HEK293 (cell line): ENCODE measurements around the gene ACVR2B.

Experiments used
- CTCF ChIA-PET: fragments of 350-600 bp; formaldehyde crosslinking; extraction: SDS; loops from one replicate; lab custom pipeline; 2021; ENCODE audit warnings: antibody characterized with exemption; lab: Yijun Ruan, JAX
- POLR2A ChIA-PET: fragments of 300-600 bp; formaldehyde crosslinking; extraction: SDS; loops from one replicate; lab custom pipeline; 2020; ENCODE audit warnings: antibody characterized with exemption, inconsistent platforms; lab: Yijun Ruan, JAX
- H3K27ac ChIP-seq: fragments of 200-500 bp; sonication (Bioruptor generic); 2 replicates; pipeline ENCODE4 v1.5.1; 2014; ENCODE audit warnings: low read depth, low read length, control low read depth, inconsistent platforms; ENCODE audit errors: extremely low read depth
- H3K36me3 ChIP-seq, 2 experiments: fragments of 200-500 bp in 1 of 2; sonication (Bioruptor generic) in 1 of 2; 1 replicate in 1 of 2; 2 replicates in 1 of 2; pipeline ENCODE4 v1.5.1; 2014 to 2017; ENCODE audit warnings: inconsistent platforms in 2 of 2, low read length in 2 of 2; ENCODE audit not compliant: control insufficient read depth in 2 of 2, insufficient read depth in 1 of 2
- H3K4me1 ChIP-seq: fragments of 200-500 bp; sonication (Bioruptor generic); 2 replicates; pipeline ENCODE4 v1.5.1; 2014; ENCODE audit warnings: mild to moderate bottlenecking, low read length, inconsistent platforms; ENCODE audit not compliant: control insufficient read depth, insufficient read depth
- H3K4me3 ChIP-seq: 2 replicates; pipeline ENCODE4 v1.5.1; 2011; ENCODE audit warnings: low read depth, mild to moderate bottlenecking, control low read depth, low read length, moderate library complexity
- H3K9me3 ChIP-seq: fragments of 200-500 bp; sonication (Bioruptor generic); 2 replicates; pipeline ENCODE4 v1.5.1; 2014; ENCODE audit warnings: low read depth, low read length, inconsistent platforms; ENCODE audit not compliant: control insufficient read depth, insufficient read depth
- GFI1B ChIP-seq: fragments of 450-650 bp; formaldehyde crosslinking; IDR thresholded peaks from 2 replicates; pipeline ENCODE4 v1.5.1; 2016; ENCODE audit warnings: missing biosample characterization, missing genetic modification characterization
- KLF1 ChIP-seq: fragments of 450-650 bp; formaldehyde crosslinking; IDR thresholded peaks from 2 replicates; pipeline ENCODE4 v1.5.1; 2016; ENCODE audit warnings: missing biosample characterization, missing genetic modification characterization
- KLF7 ChIP-seq: fragments of 450-650 bp; formaldehyde crosslinking; IDR thresholded peaks from 2 replicates; pipeline ENCODE4 v1.5.1; 2016; ENCODE audit warnings: missing biosample characterization, missing genetic modification characterization, borderline replicate concordance
- MYNN ChIP-seq: fragments of 450-650 bp; formaldehyde crosslinking; IDR thresholded peaks from 2 replicates; pipeline ENCODE4 v1.5.1; 2016; ENCODE audit warnings: missing biosample characterization, missing genetic modification characterization, borderline replicate concordance
- MZF1 ChIP-seq: fragments of 450-650 bp; formaldehyde crosslinking; IDR thresholded peaks from 2 replicates; pipeline ENCODE4 v1.5.1; 2017; ENCODE audit warnings: missing biosample characterization, missing genetic modification characterization, borderline replicate concordance
- ZFP3 ChIP-seq: fragments of 450-650 bp; formaldehyde crosslinking; IDR thresholded peaks from 2 replicates; pipeline ENCODE4 v1.5.1; 2016; ENCODE audit warnings: low read depth, missing biosample characterization, missing genetic modification characterization
- ZNF133 ChIP-seq: fragments of 450-650 bp; formaldehyde crosslinking; IDR thresholded peaks from 2 replicates; pipeline ENCODE4 v1.5.1; 2016; ENCODE audit warnings: missing biosample characterization, missing genetic modification characterization
- ZNF19 ChIP-seq: fragments of 450-650 bp; formaldehyde crosslinking; IDR thresholded peaks from 2 replicates; pipeline ENCODE4; 2016; ENCODE audit warnings: missing biosample characterization, missing genetic modification characterization, low read depth
- ZNF202 ChIP-seq: fragments of 450-650 bp; formaldehyde crosslinking; IDR thresholded peaks from 2 replicates; pipeline ENCODE4 v1.5.1; 2016; ENCODE audit warnings: missing biosample characterization, missing genetic modification characterization, borderline replicate concordance
- ZNF341 ChIP-seq: fragments of 450-650 bp; formaldehyde crosslinking; IDR thresholded peaks from 2 replicates; pipeline ENCODE4; 2016; ENCODE audit warnings: low read depth, missing biosample characterization, missing genetic modification characterization
- ZNF394 ChIP-seq: fragments of 450-650 bp; formaldehyde crosslinking; IDR thresholded peaks from 2 replicates; pipeline ENCODE4 v1.5.1; 2016; ENCODE audit warnings: missing biosample characterization, missing genetic modification characterization, mild to moderate bottlenecking, moderate library complexity, borderline replicate concordance
- ZNF514 ChIP-seq: fragments of 450-650 bp; formaldehyde crosslinking; IDR thresholded peaks from 2 replicates; pipeline ENCODE4 v1.5.1; 2016; ENCODE audit warnings: missing biosample characterization, missing genetic modification characterization
- ZNF629 ChIP-seq: fragments of 450-650 bp; formaldehyde crosslinking; IDR thresholded peaks from 2 replicates; pipeline ENCODE4 v1.5.1; 2017; ENCODE audit warnings: missing biosample characterization, missing genetic modification characterization
- ZNF707 ChIP-seq: fragments of 450-650 bp; formaldehyde crosslinking; IDR thresholded peaks from 2 replicates; pipeline ENCODE4 v1.5.1; 2016; ENCODE audit warnings: missing biosample characterization, missing genetic modification characterization
- ZNF747 ChIP-seq: fragments of 450-650 bp; formaldehyde crosslinking; IDR thresholded peaks from 2 replicates; pipeline ENCODE4 v1.5.1; 2016; ENCODE audit warnings: missing biosample characterization, missing genetic modification characterization
- ZXDB ChIP-seq: fragments of 450-650 bp; formaldehyde crosslinking; IDR thresholded peaks from 2 replicates; pipeline ENCODE4 v1.5.1; 2016; ENCODE audit warnings: missing biosample characterization, missing genetic modification characterization
- TF ChIP-seq, protein P1 (sequence below): fragments of 450-650 bp; formaldehyde crosslinking; IDR thresholded peaks from 2 replicates; pipeline ENCODE4 v1.5.1; 2016; ENCODE audit warnings: missing biosample characterization, missing genetic modification characterization
- TF ChIP-seq, protein P2 (sequence below): fragments of 450-650 bp; formaldehyde crosslinking; IDR thresholded peaks from 2 replicates; pipeline ENCODE4 v1.5.1; 2016; ENCODE audit warnings: missing biosample characterization, missing genetic modification characterization
- TF ChIP-seq, protein P3 (sequence below): fragments of 450-650 bp; formaldehyde crosslinking; IDR thresholded peaks from 2 replicates; pipeline ENCODE4 v1.5.1; 2016; ENCODE audit warnings: missing biosample characterization, missing genetic modification characterization

Gene ACVR2B

DNA sequence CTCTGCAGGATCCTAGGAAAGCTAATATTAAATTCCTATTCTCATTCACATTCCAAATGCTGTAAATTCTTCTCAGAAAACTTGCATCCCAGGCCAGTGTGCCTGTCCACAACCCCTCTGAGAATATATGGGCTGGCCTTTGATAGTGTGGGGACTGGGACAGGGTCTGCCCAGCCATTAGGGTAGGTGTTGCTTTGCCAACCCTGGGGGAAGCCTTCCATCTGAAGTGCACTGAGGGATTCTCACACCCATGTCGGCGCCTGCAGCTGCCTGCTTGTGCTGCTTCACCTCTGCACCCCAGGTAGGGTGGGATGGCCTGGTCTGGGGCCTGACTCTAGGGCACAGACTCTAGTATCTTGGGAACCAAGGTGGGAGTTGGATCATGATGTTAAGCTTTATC is 27.2 kb downstream of the ACVR2B start (continued):
- TF ChIP-seq, protein P1, sequence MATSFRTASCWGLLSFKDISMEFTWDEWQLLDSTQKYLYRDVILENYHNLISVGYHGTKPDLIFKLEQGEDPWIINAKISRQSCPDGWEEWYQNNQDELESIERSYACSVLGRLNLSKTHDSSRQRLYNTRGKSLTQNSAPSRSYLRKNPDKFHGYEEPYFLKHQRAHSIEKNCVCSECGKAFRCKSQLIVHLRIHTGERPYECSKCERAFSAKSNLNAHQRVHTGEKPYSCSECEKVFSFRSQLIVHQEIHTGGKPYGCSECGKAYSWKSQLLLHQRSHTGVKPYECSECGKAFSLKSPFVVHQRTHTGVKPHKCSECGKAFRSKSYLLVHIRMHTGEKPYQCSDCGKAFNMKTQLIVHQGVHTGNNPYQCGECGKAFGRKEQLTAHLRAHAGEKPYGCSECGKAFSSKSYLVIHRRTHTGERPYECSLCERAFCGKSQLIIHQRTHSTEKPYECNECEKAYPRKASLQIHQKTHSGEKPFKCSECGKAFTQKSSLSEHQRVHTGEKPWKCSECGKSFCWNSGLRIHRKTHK (tag by site-specific recombination): no peak
- TF ChIP-seq ZNF394: no peak
- no peak for TF ChIP-seq ZNF514 (tag by site-specific recombination)
- TF ChIP-seq GFI1B (tag by site-specific recombination): no peak

DNA sequence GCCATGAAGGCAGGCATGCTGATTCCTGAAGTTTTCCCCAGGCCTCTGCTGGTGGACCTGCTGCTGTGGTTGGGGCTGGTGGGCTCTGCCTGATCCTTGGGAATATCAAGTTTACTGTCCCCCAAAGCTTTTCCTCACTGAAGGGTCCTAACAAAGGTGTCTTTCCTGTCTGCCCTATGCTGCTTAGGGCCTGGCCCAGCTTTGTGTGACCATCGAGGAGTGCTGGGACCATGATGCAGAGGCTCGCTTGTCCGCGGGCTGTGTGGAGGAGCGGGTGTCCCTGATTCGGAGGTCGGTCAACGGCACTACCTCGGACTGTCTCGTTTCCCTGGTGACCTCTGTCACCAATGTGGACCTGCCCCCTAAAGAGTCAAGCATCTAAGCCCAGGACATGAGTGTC is 29.3 kb downstream of the ACVR2B start:
- Histone ChIP-seq H3K9me3 (no peaks in the 10 kb centered on the region), H3K27ac (no peak overlapping the region), H3K4me3 (no peak overlapping the region), H3K4me1 (no peaks in the 10 kb centered on the region), H3K36me3 (peaks cover 0 to 84% of the 10 kb centered on the region in 2 experiments; a peak in 1 of 3 replicates)
- ChIA-PET POLR2A (no interaction called here), CTCF (interaction anchor here (1.0 to 1.1 kb wide), 2 partner anchors 12 to 13 kb away, joined by 3 to 4 read pairs; partner anchors contain the start of gene EXOG)
- no peak for TF ChIP-seq ZNF629 (tag by site-specific recombination)
- TF ChIP-seq ZNF19 (tag by site-specific recombination): no peak
- TF ChIP-seq KLF1: no peak
- TF ChIP-seq ZXDB (tag by site-specific recombination): no peak
- TF ChIP-seq ZNF341 (tag by site-specific recombination): no peak
- TF ChIP-seq, protein P2, sequence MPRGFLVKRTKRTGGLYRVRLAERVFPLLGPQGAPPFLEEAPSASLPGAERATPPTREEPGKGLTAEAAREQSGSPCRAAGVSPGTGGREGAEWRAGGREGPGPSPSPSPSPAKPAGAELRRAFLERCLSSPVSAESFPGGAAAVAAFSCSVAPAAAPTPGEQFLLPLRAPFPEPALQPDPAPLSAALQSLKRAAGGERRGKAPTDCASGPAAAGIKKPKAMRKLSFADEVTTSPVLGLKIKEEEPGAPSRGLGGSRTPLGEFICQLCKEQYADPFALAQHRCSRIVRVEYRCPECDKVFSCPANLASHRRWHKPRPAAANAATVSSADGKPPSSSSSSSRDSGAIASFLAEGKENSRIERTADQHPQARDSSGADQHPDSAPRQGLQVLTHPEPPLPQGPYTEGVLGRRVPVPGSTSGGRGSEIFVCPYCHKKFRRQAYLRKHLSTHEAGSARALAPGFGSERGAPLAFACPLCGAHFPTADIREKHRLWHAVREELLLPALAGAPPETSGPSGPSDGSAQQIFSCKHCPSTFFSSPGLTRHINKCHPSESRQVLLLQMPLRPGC (tag by site-specific recombination): no peak
- TF ChIP-seq ZNF202 (tag by site-specific recombination): no peak
- TF ChIP-seq ZNF133 (tag by site-specific recombination): no peak
- no peak for TF ChIP-seq MZF1 (tag by site-specific recombination)
- TF ChIP-seq ZFP3 (tag by site-specific recombination): no peak
- TF ChIP-seq ZNF707: no peak
- TF ChIP-seq ZNF747 (tag by site-specific recombination): no peak
- TF ChIP-seq MYNN (tag by site-specific recombination): no peak
- no peak for TF ChIP-seq KLF7

DNA sequence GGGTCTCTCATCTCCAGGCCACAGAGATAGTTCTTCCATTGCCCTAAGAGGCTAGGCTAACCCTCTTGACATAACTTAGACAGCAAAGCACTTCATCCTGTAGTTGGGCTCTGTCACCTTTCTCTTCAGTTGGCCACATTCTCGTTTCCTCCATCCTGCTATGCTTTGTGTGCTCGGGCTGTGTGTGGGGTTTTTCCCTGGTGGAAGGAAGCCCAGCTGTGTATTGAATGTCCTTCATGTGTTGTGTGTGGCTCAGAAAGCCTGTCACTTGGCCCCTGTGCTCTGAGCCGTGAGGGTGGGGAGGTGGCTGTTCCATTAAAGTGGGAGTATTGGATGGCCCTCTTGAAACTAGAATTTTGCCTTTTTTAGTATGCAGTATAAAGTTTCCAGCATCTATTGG is 33.6 kb downstream of the ACVR2B start:
- Histone ChIP-seq H3K9me3 (no peaks in the 10 kb centered on the region), H3K36me3 (peaks cover 0 to 50% of the 10 kb centered on the region in 2 experiments; a peak in 1 of 3 replicates), H3K4me1 (no peaks in the 10 kb centered on the region), H3K27ac (no peak overlapping the region), H3K4me3 (no peak overlapping the region)
- ChIA-PET POLR2A (no interaction called here), CTCF (no interaction called here)
- TF ChIP-seq, protein P3, sequence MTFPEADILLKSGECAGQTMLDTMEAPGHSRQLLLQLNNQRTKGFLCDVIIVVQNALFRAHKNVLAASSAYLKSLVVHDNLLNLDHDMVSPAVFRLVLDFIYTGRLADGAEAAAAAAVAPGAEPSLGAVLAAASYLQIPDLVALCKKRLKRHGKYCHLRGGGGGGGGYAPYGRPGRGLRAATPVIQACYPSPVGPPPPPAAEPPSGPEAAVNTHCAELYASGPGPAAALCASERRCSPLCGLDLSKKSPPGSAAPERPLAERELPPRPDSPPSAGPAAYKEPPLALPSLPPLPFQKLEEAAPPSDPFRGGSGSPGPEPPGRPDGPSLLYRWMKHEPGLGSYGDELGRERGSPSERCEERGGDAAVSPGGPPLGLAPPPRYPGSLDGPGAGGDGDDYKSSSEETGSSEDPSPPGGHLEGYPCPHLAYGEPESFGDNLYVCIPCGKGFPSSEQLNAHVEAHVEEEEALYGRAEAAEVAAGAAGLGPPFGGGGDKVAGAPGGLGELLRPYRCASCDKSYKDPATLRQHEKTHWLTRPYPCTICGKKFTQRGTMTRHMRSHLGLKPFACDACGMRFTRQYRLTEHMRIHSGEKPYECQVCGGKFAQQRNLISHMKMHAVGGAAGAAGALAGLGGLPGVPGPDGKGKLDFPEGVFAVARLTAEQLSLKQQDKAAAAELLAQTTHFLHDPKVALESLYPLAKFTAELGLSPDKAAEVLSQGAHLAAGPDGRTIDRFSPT (tag by site-specific recombination): no peak
